ENCODE data around the gene GNAQ.
"Not testable (repeated sequence)": the region's sequence is repeated elsewhere in the genome, so short reads cannot be mapped to it uniquely, and the experiment has no call there.

The GNAQ gene

GRCh38 chr9:77687737-77688136 is 343.9 kb downstream of the GNAQ start:
- not testable (repeated sequence) for H3K27ac ChIP-seq; DNase-seq (ENCODE audit: low read depth, low spot score)

GRCh38 chr9:77680581-77680980 is 351.0 kb downstream of the GNAQ start:
- no peak overlapping the region for H3K27ac ChIP-seq
- no peak for DNase-seq (ENCODE audit: low read depth, low spot score)

- no peak for DNase-seq (ENCODE audit: low read depth, low spot score)
- H3K27ac ChIP-seq = no peak overlapping the region
Observed at GRCh38 chr9:77679661-77680368, 351.8 kb downstream of the GNAQ start.

GRCh38 chr9:77679088-77679487 is 352.5 kb downstream of the GNAQ start:
- DNase-seq (ENCODE audit: low read depth, low spot score) = no peak
- no peak overlapping the region for H3K27ac ChIP-seq

DNA sequence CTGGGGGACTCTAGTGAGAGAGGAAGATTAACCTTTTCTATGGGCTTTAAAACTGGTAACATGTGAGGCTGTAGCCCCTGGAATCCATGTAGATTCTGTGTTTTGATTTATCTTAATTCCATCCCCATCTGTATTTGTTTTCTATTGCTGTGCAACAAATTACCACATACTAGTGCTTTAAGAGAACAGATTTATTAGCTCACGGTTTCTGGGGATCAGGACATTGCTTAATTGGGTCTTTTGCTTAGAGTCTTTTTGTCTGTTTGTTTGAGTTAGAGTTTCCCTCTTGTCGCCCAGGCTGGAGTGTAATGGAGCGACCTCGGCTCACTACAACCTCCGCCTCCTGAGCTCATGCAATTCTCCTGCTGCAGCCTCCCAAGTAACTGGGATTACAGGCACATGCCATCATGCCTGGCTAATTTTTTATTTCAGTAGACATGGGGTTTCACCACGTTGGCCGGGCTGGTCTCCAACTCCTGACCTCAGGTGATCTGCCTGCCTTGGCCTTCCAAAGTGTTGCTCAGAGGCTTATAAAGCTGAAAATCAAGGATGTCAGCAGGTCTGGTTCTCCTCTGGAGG is 353.6 kb downstream of the GNAQ start:
- DNase-seq (ENCODE audit: low read depth, low spot score) = no peak
- H3K27ac ChIP-seq = no peak overlapping the region

DNA sequence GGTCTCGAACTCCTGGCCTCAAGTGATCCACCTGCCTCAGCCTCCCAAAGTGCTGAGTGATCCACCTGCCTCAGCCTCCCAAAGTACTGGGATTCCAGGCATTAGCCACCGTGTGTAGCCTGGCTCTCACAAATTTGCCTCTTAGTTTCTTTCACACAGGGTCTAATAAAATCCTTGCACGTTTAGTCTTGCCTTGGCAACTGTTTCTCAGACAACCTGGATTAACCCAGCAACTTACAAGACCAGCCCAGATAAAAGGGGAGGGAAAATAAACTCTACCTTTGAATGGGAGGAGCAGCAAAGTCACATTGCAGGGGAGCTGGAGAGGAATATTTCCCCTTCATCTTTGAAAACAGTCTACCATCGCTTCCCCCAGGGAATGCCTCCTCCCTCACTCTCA is 354.2 kb downstream of the GNAQ start:
- DNase-seq (ENCODE audit: low read depth, low spot score) = no peak

GRCh38 chr9:77673941-77674791 is 357.4 kb downstream of the GNAQ start:
- no peak for DNase-seq (ENCODE audit: low read depth, low spot score)
- no peak overlapping the region for H3K27ac ChIP-seq

More for the DNA sequence above, 354.2 kb downstream of the GNAQ start:
- no peak overlapping the region for H3K27ac ChIP-seq

- no peak overlapping the region for H3K27ac ChIP-seq
- no peak for DNase-seq (ENCODE audit: low read depth, low spot score)
Observed at GRCh38 chr9:77672183-77672582, 359.4 kb downstream of the GNAQ start.

GRCh38 chr9:77667151-77667550 is 364.5 kb downstream of the GNAQ start:
- DNase-seq (ENCODE audit: low read depth, low spot score) = no peak
- H3K27ac ChIP-seq = no peak overlapping the region
